SKM-1 (cell line): ENCODE results near the gene GDAP1L1.
"Not testable (repeated sequence)": the region's sequence is repeated elsewhere in the genome, so short reads cannot be mapped to it uniquely, and the experiment has no call there.

ENCODE experiments used
- DNase-seq: peaks from one replicate; lab custom pipeline; 2025; ENCODE audit not compliant: unreplicated experiment; lab: John Stamatoyannopoulos, UW

The GDAP1L1 gene

GRCh38 chr20:44219170-44219730 lies 27.9 kb upstream of the GDAP1L1 start:
- DNase-seq = no peak

GRCh38 chr20:44219791-44220190 lies 27.3 kb upstream of the GDAP1L1 start:
- DNase-seq = no peak

- no peak for DNase-seq
Measured at GRCh38 chr20:44221368-44221954, 25.6 kb upstream of the GDAP1L1 start.

DNA sequence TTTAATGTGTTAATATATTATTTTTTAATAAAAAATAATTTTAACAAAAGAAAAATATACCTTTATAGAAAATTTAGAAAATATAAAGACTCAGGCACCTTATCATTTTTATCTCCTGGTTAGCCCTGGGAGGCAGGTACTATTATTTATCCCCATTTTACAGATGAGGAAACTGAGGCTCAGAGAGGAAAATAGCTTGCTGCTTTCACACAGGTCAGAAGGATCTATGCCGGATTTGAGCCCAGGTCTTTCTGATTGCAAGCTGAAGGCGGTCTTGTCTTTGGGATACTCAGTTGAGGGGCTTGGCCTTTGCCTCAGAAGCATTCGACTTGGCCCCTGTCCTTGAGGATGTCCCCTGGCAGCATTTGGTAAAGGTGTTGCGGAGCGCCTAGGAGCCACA lies 25.1 kb upstream of the GDAP1L1 start:
- DNase-seq = no peak

GRCh38 chr20:44222633-44223368 lies 24.3 kb upstream of the GDAP1L1 start:
- DNase-seq = no peak

DNA sequence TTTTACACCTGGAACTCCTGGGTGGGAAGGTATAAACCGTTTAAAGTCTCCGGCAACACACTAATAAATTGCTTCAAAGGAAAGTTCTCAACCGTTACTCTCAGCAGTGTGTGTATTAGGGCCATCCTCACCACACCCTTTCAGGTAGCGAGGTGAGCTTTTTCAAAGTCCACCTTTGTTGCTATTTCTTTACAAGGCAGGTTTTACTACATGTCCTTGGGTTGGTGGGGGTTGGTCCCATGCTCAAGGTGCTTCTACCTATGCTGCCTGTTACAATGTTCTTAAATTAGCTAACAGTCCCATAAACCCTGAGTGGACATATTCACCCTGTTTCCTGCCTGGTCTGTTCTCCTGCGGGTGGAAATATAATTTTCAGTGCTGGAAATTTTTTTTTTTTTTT lies 23.4 kb upstream of the GDAP1L1 start:
- DNase-seq = no peak

DNA sequence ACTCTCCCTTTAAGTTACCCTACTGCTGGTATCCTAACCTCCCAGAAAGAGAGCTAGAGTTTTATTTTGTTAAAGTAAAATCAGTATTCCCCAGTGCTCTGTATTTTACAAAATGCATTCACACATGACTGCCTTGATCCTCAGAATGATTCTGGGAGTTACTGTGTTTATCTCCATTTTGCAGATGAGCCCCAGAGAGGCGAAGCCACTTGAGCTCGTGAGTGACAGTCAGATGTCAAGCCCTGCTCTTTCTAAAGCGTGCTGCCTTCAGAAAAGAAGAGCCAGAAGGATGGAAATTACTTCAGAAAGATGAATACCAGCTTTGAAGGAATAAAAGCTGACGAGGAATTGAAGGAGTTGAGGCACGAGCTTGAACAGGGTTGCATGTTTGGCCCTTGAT lies 22.5 kb upstream of the GDAP1L1 start:
- no peak for DNase-seq

DNA sequence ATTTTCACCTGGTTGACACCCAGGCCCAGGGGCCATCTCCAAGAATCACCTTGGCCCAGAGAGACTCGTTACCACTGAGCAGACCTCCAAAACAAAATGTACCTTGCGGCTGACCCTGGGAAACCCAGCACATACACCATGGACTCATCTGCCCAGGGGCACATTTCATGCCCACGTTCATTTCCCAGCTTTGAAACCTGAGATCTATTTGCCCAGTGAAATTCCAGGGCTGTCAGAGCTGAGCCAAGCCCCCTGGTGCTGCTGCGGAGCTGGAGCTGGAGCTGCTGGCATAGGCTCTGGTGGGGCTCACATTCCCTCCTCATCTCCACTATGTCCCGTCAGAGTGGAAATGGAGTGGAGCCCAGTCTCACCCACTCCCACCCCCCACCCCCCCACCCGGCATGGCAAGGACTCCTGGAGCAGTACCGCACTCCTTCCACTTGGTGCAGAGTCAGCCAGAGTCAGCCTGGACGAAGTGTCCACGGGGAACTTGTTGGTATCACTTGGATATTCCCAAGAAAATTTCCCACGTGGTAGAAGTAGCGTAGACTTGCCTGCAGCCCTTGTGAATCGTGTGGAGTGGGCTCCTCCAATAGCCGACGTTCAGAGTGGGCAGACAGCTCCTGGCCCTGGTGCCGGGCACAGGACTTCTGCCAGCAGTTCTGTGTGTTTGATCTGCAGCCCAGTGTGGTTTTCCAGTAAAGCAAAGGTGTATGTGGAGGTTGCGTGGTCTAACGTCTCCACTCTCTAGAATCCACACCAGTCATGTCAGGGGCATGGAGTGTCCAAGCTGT lies 18.4 kb upstream of the GDAP1L1 start:
- DNase-seq = no peak

- DNase-seq = no peak
Measured at GRCh38 chr20:44231193-44231592, 15.9 kb upstream of the GDAP1L1 start.

GRCh38 chr20:44231713-44232468 lies 15.2 kb upstream of the GDAP1L1 start:
- no peak for DNase-seq

- not testable (repeated sequence) for DNase-seq
Measured at GRCh38 chr20:44232469-44232856, 14.6 kb upstream of the GDAP1L1 start.

DNA sequence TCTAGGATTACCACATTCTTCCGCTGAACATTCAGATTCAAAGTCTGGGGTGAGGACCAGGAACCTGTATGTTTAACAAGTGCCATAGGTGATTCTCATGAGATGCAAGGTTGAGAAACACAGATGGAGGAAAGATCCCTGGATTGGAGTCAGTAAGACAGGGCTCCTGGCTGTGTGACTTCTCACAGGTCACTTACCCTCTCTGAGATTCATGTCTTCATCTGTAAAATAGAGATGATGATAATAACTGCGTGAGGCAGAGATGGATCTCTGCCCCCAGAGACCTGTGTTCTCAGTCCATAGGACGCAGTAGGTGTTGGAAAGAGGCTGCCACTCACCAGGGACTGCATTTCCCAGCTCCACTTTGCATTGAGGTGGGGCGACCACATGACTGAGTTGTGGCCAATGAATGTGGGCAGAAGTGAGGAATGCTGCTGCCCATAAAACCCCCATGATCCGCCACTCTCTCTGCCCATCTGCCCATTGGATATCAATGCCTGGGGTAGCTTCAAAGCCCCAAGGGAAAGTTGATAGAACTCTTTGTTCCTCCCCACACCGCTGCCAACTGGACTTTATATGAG lies 13.6 kb upstream of the GDAP1L1 start:
- DNase-seq = no peak

GRCh38 chr20:44234566-44235317 lies 12.4 kb upstream of the GDAP1L1 start:
- no peak for DNase-seq

- DNase-seq = no peak
Measured at GRCh38 chr20:44235702-44236101, 11.4 kb upstream of the GDAP1L1 start.

DNA sequence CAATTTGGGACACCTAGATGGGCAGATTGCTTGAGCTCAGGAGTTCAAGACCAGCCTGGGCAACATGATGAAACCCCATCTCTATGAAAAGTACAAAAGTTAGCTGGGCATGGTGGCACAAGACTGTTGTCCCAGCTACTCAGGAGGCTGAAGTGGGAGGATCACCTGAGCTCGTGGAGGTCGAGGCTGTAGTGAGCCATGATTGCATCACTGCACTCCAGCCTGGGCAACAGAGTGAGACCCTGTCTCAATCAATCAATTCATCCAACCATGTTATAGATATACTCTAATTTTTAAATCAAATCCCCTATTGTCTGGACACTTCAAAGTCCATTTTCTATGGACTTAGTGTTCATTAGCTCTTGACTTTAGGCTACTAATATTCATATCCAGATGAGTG lies 10.3 kb upstream of the GDAP1L1 start:
- not testable (repeated sequence) for DNase-seq

- DNase-seq = no peak
Measured at GRCh38 chr20:44241796-44242195, 5.3 kb upstream of the GDAP1L1 start.

GRCh38 chr20:44245977-44246376 lies 1.1 kb upstream of the GDAP1L1 start:
- DNase-seq = no peak

- no peak for DNase-seq
Measured at GRCh38 chr20:44247586-44248409, 690 bp downstream of the GDAP1L1 start.

DNA sequence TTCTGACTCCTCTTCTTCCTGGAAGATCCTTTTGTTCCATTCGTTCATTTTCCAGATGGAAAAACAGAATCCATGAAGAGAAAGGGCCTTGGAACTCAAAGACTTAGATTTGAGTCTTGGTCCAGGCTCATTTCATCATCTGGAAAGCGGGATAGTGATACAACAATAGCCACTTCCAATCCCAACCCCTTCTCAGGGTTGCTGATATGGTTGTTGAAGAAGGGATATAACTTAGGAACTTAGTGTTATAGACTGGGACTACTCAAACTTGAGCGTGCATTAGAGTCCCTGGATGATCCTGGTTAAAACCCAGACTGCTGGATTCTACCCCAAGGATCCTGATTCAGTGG lies 1.3 kb downstream of the GDAP1L1 start:
- no peak for DNase-seq
